Erythroblast (primary cell): Measurements from ENCODE around the gene CCDC187.

Experiments used
- GATA1 ChIP-seq: IDR thresholded peaks from 2 replicates; pipeline ENCODE4 v1.6.1; 2011; ENCODE audit warnings: low read depth, mild to moderate bottlenecking, control low read depth, low read length, moderate library complexity
- POLR2A ChIP-seq: IDR thresholded peaks from 2 replicates; pipeline ENCODE4 v1.6.1; 2011; ENCODE audit warnings: mild to moderate bottlenecking, low read length

DNA sequence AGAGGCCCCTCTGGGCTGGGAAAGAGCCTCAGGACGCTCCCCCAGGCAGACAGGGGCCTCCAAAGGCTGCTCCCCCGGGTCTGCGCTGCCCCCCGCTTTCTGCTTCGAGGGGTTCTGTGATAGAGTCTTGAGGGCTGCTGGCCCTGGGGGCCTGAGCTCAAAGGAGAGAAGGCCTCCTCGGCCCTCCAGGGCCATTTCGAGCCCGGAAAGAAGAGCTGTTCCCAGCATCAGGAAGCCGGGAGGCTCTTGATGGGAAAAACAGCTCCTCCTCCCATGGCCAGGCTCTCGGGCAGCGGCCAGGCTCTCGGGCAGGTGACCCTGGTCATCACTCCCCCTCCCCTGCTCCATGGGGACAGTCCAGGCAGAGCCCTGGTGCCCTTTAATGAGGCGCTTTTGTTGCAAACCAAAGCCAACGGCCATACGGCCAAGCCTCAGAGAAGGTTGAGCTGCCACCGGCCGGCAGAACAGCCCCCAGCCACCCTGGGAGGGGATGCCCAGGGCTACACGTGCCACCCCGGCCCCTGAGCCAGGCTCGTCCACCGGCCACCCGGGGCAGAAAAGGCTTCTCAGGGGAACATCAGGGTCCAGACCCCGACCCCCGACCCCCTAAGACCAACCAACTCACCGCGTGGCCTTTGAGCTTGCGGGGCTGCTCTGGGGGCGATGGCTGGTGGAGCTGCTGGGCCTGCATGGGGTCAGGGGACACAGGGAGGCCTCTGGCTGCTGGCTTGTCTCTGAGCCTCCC is 42.0 kb downstream of the CCDC187 start:
- no peak for TF ChIP-seq POLR2A
- TF ChIP-seq GATA1 = no peak
